K562 (cell line): ENCODE data around the gene TEPSIN. TPM values are rescaled to one million over a fixed set of nuclear protein-coding genes. Genes with fewer than 3 reads are reported as not detected.

Experiments
- C11orf30 ChIP-seq: fragments of 450-650 bp; IDR thresholded peaks from 2 replicates; pipeline ENCODE4 v1.6.1; 2016; ENCODE audit warnings: low read depth, mild to moderate bottlenecking
- CEBPZ ChIP-seq: fragments of 150-350 bp; IDR thresholded peaks from 2 replicates; pipeline ENCODE4 v1.6.1; 2014; ENCODE audit warnings: low read depth, mild to moderate bottlenecking, low read length, borderline replicate concordance
- MYC ChIP-seq, 2 experiments: fragments of 250-450 bp in 1 of 2; sonication (Bioruptor Pico) in 1 of 2; IDR thresholded peaks; 2 replicates each; pipeline versions ENCODE4 v1.5.1 to v1.6.1; 2012 to 2021; ENCODE audit warnings: low read depth in 2 of 2, borderline replicate concordance in 1 of 2, improper control_type of control experiment in 1 of 2, low read length in 1 of 2, mild to moderate bottlenecking in 1 of 2, moderate library complexity in 1 of 2
- RB1 ChIP-seq: fragments of 450-650 bp; IDR thresholded peaks from 2 replicates; pipeline ENCODE4 v1.6.1; 2017; ENCODE audit warnings: low read depth, mild to moderate bottlenecking
- SRSF3 ChIP-seq: fragments of 200-400 bp; formaldehyde crosslinking; IDR thresholded peaks from 2 replicates; pipeline ENCODE4 v1.6.1; 2016; ENCODE audit warnings: mild to moderate bottlenecking, low read length, moderate library complexity; ENCODE audit not compliant: insufficient read depth
- polyA plus RNA-seq, 8 experiments: library from polyadenylated mRNA; depleted of rRNA in 4 of 8; stranded (reverse) in 5 of 8; unstranded in 3 of 8; fragments of >200 nt; fragmentation: Nextera tagmentation in 2 of 8; fragmentation: Illumina TruSeq in 1 of 8; extraction: Ambion mirVana in 2 of 8; extraction: Trizol in 1 of 8; gene quantifications; 2 replicates each; pipeline versions ENCODE4 v1.2.1 to v1.2.3, GENCODE V29; 2011 to 2014; ENCODE audit warnings: inconsistent platforms in 1 of 8, missing spikeins in 1 of 8
- total RNA-seq, 7 experiments: library from RNA; depleted of rRNA in 6 of 7; stranded (reverse); fragments of >200 nt in 6 of 7; fragmentation: Illumina TruSeq in 2 of 7; extraction: Trizol in 2 of 7; gene quantifications; 2 replicates each; pipeline versions ENCODE4 v1.2.1 to v1.2.3, GENCODE V29; 2011 to 2021; ENCODE audit warnings: low replicate concordance in 1 of 7

TEPSIN gene
- total and polyA plus RNA-seq, 9 of the 15 experiments (the other 6 are each of a cell fraction or from before 2014, with no cell fraction given) = 0.80 to 29.8 (median 5.3) TPM

- TF ChIP-seq CEBPZ (no peak), C11orf30 (no peak), RB1 (no peak), MYC (IDR thresholded peaks at IDR 0.05; ENCODE audit: low read depth, low read length) (no peak), MYC (CRISPR knock-in tag; IDR thresholded peaks at IDR 0.05; ENCODE audit: borderline replicate concordance, low read depth) (no peak), SRSF3 (no peak)
Observed at GRCh38 chr17:81181811-81182185, 57.1 kb downstream of the TEPSIN start (continued).
